ENCODE measurements around the gene HIVEP2. TPM values are rescaled to one million over a fixed set of nuclear protein-coding genes. Genes with fewer than 3 reads are reported as not detected.

The HIVEP2 gene
- total RNA-seq, 5 donors from 2014 or later (not counting 1 experiment from before 2014, with no cell fraction given), result 71.4 to 81.4 (median 75.2) TPM

DNA sequence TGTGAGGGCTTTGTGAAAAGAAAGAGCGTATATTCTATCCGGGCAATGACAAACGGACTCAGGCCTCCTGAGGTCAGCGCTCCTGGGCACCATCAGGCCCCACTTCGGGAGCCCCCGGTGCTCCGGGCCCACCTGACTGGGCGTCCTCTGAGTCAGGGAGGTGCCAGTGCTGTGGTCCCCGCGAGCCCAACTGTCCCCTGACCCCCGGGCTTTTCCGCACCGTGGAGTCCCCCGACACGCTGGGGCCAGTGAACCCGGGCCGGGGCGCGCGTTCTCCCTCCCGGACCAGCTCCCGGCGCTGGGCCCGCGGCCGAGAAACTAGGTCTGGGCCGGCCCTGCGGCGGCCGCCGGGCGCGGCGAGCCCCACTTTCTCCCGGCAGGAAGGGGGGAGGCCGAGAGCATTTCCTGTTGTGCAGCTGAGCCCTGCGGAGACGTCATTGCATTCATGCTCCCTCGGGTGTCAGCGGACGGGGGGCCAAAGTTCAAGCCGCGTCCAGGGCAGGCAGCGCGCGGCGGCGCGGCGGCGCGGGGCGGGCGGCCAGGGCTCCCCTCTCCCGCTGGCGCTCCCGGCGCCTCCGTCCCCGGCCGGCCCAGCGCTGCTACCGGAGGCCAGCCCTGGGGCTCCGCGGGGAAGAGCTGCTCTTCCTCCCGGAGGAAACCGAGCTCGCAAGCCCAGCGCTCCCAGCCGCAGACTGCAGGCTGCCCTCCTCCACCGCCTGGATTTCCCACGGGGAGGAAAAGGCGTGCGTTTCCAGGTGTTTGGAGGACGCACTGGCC is 18.3 kb downstream of the HIVEP2 start:
- Mint-ChIP-seq H3K4me3 (peak overlapping the region; percentile 88 to 96 (median 91)), H3K4me1 (peaks cover 53 to 70% (median 65%) of the 10 kb centered on the region in 3 donors), H3K27ac (peak overlapping the region; percentile 95 to 98), H3K9me3 (no peaks in the 10 kb centered on the region), H3K36me3 (peaks cover 4% of the 10 kb centered on the region), H3K27me3 (no peaks in the 10 kb centered on the region)
- Histone ChIP-seq H3K27ac (ENCODE audit: low read length) (peak overlapping the region; percentile 97), H3K9me3 (no peaks in the 10 kb centered on the region), H3K4me1 (ENCODE audit: control insufficient read depth in 1 of 2, extremely low read depth in 1 of 2, insufficient read depth in 2 of 2, low read length in 2 of 2) (peaks cover 5 to 47% of the 10 kb centered on the region in 2 experiments), H3K4me3 (ENCODE audit: control insufficient read depth in 1 of 2, extremely low read depth in 1 of 2, low read length in 1 of 2) (peak overlapping the region; percentile 92 to 99), H3K27me3 (replicated peaks in 1 of 2; ENCODE audit: control insufficient read depth in 2 of 2, extremely low read depth in 1 of 2, insufficient read depth in 2 of 2, low read length in 1 of 2) (no peaks in the 10 kb centered on the region), H3K36me3 (ENCODE audit: control insufficient read depth in 2 of 2, extremely low read depth in 1 of 2, insufficient read depth in 1 of 2, low read length in 1 of 2) (peaks cover 0 to 4% of the 10 kb centered on the region in 2 donors)
- POLR2A ChIA-PET, result interaction anchor here (0.6 to 2.4 kb wide), 16 partner anchors 8 to 81 kb away, joined by 3 to 16 read pairs (median 5); partner anchors contain the start of gene HIVEP2 (in 1 of the 2)
- ATAC-seq (replicated peaks in 1 of 4), result peak; percentile 83 to 89 (median 85)
- DNase-seq, result peak; percentile 52 to 90 (median 81)
- WGBS (ENCODE audit: insufficient coverage), result under 1% methylated on average over 72 of the region's 75 CpGs
- CTCF ChIA-PET, result interaction anchor here (0.5 to 3.4 kb wide), 11 partner anchors 12 to 84 kb away, joined by 3 to 16 read pairs (median 3); no protein-coding TSS in a partner anchor

DNA sequence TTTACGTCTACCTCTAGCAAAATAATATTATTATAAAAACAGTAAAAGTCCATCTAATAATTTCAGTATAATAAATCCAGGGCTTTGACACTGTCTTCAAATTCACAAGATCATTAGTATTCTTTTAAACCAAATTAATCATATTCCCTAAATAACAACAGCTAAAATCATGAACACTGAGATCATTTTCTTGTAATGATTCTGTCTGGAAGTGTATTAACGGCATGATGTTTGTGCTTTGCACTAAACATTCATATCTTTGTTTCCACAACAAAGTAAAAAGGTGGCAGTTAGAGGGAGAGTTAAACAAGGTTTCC is 18.8 kb downstream of the HIVEP2 start:
- peaks cover 53 to 68% (median 64%) of the 10 kb centered on the region in 3 donors for H3K4me1 Mint-ChIP-seq
- no peaks in the 10 kb centered on the region for H3K9me3 Mint-ChIP-seq
- Histone ChIP-seq H3K9me3 (no peaks in the 10 kb centered on the region), H3K36me3 (ENCODE audit: control insufficient read depth in 2 of 2, extremely low read depth in 1 of 2, insufficient read depth in 1 of 2, low read length in 1 of 2) (peaks cover 0 to 4% of the 10 kb centered on the region in 2 donors), H3K27ac (ENCODE audit: low read length) (peak overlapping the region; percentile 97), H3K27me3 (replicated peaks in 1 of 2; ENCODE audit: control insufficient read depth in 2 of 2, extremely low read depth in 1 of 2, insufficient read depth in 2 of 2, low read length in 1 of 2) (no peaks in the 10 kb centered on the region), H3K4me1 (ENCODE audit: control insufficient read depth in 1 of 2, extremely low read depth in 1 of 2, insufficient read depth in 2 of 2, low read length in 2 of 2) (peaks cover 5 to 46% of the 10 kb centered on the region in 2 experiments), H3K4me3 (ENCODE audit: control insufficient read depth in 1 of 2, extremely low read depth in 1 of 2, low read length in 1 of 2) (peak overlapping the region; percentile 92 to 99)
- no peaks in the 10 kb centered on the region for H3K27me3 Mint-ChIP-seq
- peak overlapping the region; percentile 88 to 96 (median 91) for H3K4me3 Mint-ChIP-seq
- peaks cover 4% of the 10 kb centered on the region for H3K36me3 Mint-ChIP-seq
- ATAC-seq (replicated peaks in 1 of 4) (peak in 1 of 4 experiments; percentile 48), DNase-seq (no peak)
- no CpG with 5 or more reads among the region's 2 CpGs for WGBS (ENCODE audit: insufficient coverage)
- ChIA-PET CTCF (interaction anchor here (0.6 to 3.4 kb wide), 7 partner anchors 15 to 83 kb away, joined by 3 to 16 read pairs (median 3); no protein-coding TSS in a partner anchor), POLR2A (interaction anchor here (0.6 to 2.4 kb wide), 17 partner anchors 8 to 144 kb away, joined by 3 to 16 read pairs (median 4); partner anchors contain the start of gene HIVEP2 (in 1 of the 2))
- peak overlapping the region; percentile 95 to 98 for H3K27ac Mint-ChIP-seq

DNA sequence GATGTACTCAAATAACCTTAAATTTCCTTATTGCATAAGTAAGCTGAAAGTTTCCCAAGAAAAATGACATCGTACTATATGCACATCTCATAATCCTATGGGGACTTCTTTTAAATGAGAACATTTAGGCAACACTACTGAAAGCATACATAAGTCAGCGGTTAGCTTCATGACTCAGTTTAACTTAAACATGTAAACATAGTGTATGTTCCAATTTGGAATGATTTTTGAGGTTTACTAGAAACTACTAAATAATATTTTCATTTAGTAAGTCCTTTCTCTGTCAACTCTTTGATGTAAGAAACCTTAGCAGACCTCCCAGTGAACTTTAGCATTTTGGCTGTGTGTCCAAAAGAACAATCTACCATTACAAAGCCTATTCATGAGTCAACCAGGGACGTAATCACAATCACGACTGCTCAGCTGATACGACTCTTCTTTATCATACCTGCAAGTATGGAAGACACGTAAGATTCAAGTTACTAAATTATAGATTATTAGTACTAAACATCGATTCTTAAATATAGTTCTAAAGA is 19.3 kb downstream of the HIVEP2 start:
- Mint-ChIP-seq H3K27me3 (no peaks in the 10 kb centered on the region), H3K4me3 (peak overlapping the region; percentile 72 to 96 (median 88)), H3K27ac (peak overlapping the region; percentile 95 to 98), H3K4me1 (peaks cover 54 to 69% (median 64%) of the 10 kb centered on the region in 3 donors), H3K36me3 (peaks cover 4% of the 10 kb centered on the region), H3K9me3 (no peaks in the 10 kb centered on the region)
- ChIA-PET CTCF (interaction anchor here (0.6 to 3.4 kb wide), 7 partner anchors 9 to 83 kb away, joined by 3 to 16 read pairs (median 3); no protein-coding TSS in a partner anchor), POLR2A (interaction anchor here (0.5 to 2.4 kb wide), 18 partner anchors 8 to 144 kb away, joined by 3 to 16 read pairs (median 4); no protein-coding TSS in a partner anchor)
- H3K27me3 ChIP-seq (replicated peaks in 1 of 2; ENCODE audit: control insufficient read depth in 2 of 2, extremely low read depth in 1 of 2, insufficient read depth in 2 of 2, low read length in 1 of 2), result no peaks in the 10 kb centered on the region
- peak overlapping the region; percentile 97 for H3K27ac ChIP-seq (ENCODE audit: low read length)
- peak in 1 of 35 experiments; percentile 42 for DNase-seq
- no peak overlapping the region for H3K4me3 ChIP-seq (ENCODE audit: control insufficient read depth in 1 of 2, extremely low read depth in 1 of 2, low read length in 1 of 2)
- H3K36me3 ChIP-seq (ENCODE audit: control insufficient read depth in 2 of 2, extremely low read depth in 1 of 2, insufficient read depth in 1 of 2, low read length in 1 of 2), result peaks cover 0 to 4% of the 10 kb centered on the region in 2 donors
- no peak for ATAC-seq (replicated peaks in 1 of 4)
- H3K4me1 ChIP-seq (ENCODE audit: control insufficient read depth in 1 of 2, extremely low read depth in 1 of 2, insufficient read depth in 2 of 2, low read length in 2 of 2), result peaks cover 6 to 46% of the 10 kb centered on the region in 2 experiments
- no peaks in the 10 kb centered on the region for H3K9me3 ChIP-seq
- 60% methylated on average over 1 of the region's 7 CpGs for WGBS (ENCODE audit: insufficient coverage)

DNA sequence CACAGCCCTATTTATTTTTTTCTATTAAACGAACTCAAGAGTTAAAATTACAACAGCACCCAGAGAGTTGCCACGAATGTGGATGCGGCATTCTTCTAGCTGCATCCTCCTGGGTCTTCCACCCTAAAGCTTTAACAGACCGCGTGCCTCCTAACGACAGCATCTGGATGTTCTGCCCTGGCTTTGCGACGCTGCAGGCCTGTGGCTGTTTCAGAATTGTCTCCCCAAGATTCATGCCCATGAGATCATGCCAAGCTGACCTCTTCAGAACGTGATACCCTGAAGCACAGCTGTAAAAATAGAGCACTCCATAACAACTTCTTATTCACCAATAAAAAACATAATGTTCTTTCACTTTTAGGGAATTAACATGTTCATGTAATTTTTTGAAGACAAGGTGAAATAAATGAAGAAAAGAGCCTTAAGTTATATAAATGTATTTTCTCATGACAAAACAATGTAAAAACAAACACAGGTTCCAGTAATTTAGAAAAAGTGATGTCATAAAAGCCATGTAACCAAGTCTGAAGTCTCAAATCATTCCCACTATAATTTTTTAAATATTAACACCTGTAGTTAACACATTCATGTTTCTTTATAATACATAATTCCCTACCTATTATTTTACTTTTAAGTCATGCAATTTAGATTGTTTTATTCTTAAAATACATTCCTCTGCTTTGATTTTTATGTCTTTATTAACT is 26.5 kb downstream of the HIVEP2 start:
- Histone ChIP-seq H3K27ac (ENCODE audit: low read length) (no peak overlapping the region), H3K4me1 (ENCODE audit: control insufficient read depth in 1 of 2, extremely low read depth in 1 of 2, insufficient read depth in 2 of 2, low read length in 2 of 2) (peaks cover 19 to 43% of the 10 kb centered on the region in 2 experiments)

DNA sequence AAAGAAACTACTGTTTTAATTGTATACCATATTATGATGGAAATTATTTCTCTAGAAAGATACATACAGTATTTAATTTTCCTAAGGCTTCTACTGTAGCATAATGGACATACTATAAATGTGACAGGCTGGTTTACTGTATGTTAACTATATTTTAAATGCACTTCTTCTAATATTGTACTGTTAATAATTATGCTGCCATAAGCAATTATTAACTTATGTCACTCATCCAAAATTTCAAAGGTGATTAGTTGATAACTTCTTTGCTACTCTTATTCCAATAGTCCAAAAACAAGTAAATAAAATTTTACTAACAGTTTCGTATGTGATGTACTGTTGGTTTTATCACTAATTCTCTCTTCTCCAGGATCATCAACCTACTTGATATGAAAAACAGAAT is 28.1 kb downstream of the HIVEP2 start:
- Mint-ChIP-seq H3K9me3 (no peaks in the 10 kb centered on the region), H3K27me3 (no peaks in the 10 kb centered on the region), H3K36me3 (peaks cover 28% of the 10 kb centered on the region), H3K4me3 (no peak overlapping the region), H3K27ac (peak overlapping the region; percentile 99), H3K4me1 (peaks cover 92 to 95% (median 93%) of the 10 kb centered on the region in 3 donors)
- no CpG with 5 or more reads among the region's 1 CpG for WGBS (ENCODE audit: insufficient coverage)
- H3K9me3 ChIP-seq, result no peaks in the 10 kb centered on the region
- no peak overlapping the region for H3K4me3 ChIP-seq (ENCODE audit: control insufficient read depth in 1 of 2, extremely low read depth in 1 of 2, low read length in 1 of 2)
- peaks cover 26 to 59% of the 10 kb centered on the region in 2 experiments for H3K4me1 ChIP-seq (ENCODE audit: control insufficient read depth in 1 of 2, extremely low read depth in 1 of 2, insufficient read depth in 2 of 2, low read length in 2 of 2)
- ChIA-PET CTCF (interaction anchor here in 1 of 2 donors (1.0 to 1.6 kb wide), 2 partner anchors 10 to 14 kb away, joined by 3 to 6 read pairs; no protein-coding TSS in a partner anchor), POLR2A (interaction anchor here (1.0 to 1.2 kb wide), 2 partner anchors 9 kb away, joined by 3 to 7 read pairs; no protein-coding TSS in a partner anchor)
- DNase-seq (no peak), ATAC-seq (replicated peaks in 1 of 4) (no peak)
- no peaks in the 10 kb centered on the region for H3K27me3 ChIP-seq (replicated peaks in 1 of 2; ENCODE audit: control insufficient read depth in 2 of 2, extremely low read depth in 1 of 2, insufficient read depth in 2 of 2, low read length in 1 of 2)
- peaks cover 1 to 3% of the 10 kb centered on the region in 2 donors for H3K36me3 ChIP-seq (ENCODE audit: control insufficient read depth in 2 of 2, extremely low read depth in 1 of 2, insufficient read depth in 1 of 2, low read length in 1 of 2)
- H3K27ac ChIP-seq (ENCODE audit: low read length), result no peak overlapping the region

More for the DNA sequence above, 26.5 kb downstream of the HIVEP2 start:
- H3K4me1 Mint-ChIP-seq, result peaks cover 84 to 85% (median 84%) of the 10 kb centered on the region in 3 donors
- no peaks in the 10 kb centered on the region for H3K27me3 Mint-ChIP-seq
- peaks cover 23% of the 10 kb centered on the region for H3K36me3 Mint-ChIP-seq
- no peak for ATAC-seq (replicated peaks in 1 of 4)
- ChIA-PET CTCF (interaction anchor here in 1 of 2 donors (0.9 to 1.6 kb wide), 2 partner anchors 13 to 25 kb away, joined by 3 to 6 read pairs; no protein-coding TSS in a partner anchor), POLR2A (no interaction called here)
- H3K27ac Mint-ChIP-seq, result peak overlapping the region; percentile 84 to 86
- peak overlapping the region; percentile 7 to 53 (median 51) for H3K4me3 Mint-ChIP-seq
- DNase-seq, result no peak
- no peaks in the 10 kb centered on the region for H3K9me3 Mint-ChIP-seq
- Histone ChIP-seq H3K4me3 (ENCODE audit: control insufficient read depth in 1 of 2, extremely low read depth in 1 of 2, low read length in 1 of 2) (no peak overlapping the region), H3K9me3 (no peaks in the 10 kb centered on the region), H3K27me3 (replicated peaks in 1 of 2; ENCODE audit: control insufficient read depth in 2 of 2, extremely low read depth in 1 of 2, insufficient read depth in 2 of 2, low read length in 1 of 2) (no peaks in the 10 kb centered on the region), H3K36me3 (ENCODE audit: control insufficient read depth in 2 of 2, extremely low read depth in 1 of 2, insufficient read depth in 1 of 2, low read length in 1 of 2) (peaks cover 3 to 4% of the 10 kb centered on the region in 2 donors)
- 90% methylated on average over 9 of the region's 9 CpGs for WGBS (ENCODE audit: insufficient coverage)

Data from T-cell (primary cell).